H9 (cell line): ENCODE measurements around the gene LRP1. TPM values are rescaled to one million over a fixed set of nuclear protein-coding genes. Genes with fewer than 3 reads are reported as not detected.

Experiments used
- DNase-seq: peaks from one replicate; pipeline ENCODE4 v3.0.0-alpha.2; 2017
- H2AFZ ChIP-seq: one replicate; pipeline ENCODE4 v1.6.1; 2013; ENCODE audit warnings: mild to moderate bottlenecking, low read length, control low read depth, moderate library complexity
- H2AK5ac ChIP-seq: 2 replicates; pipeline ENCODE4 v1.6.1; 2013; ENCODE audit warnings: low read length, control low read depth, mixed read lengths; ENCODE audit not compliant: insufficient read length
- H2BK120ac ChIP-seq: one replicate; pipeline ENCODE4 v1.6.1; 2013; ENCODE audit warnings: low read depth, mild to moderate bottlenecking, low read length, control low read depth, inconsistent platforms; ENCODE audit not compliant: poor library complexity, severe bottlenecking
- H2BK12ac ChIP-seq: 2 replicates; pipeline ENCODE4 v1.6.1; 2013; ENCODE audit warnings: low read length, control low read depth, mixed read lengths, low read depth; ENCODE audit not compliant: insufficient read length
- H2BK15ac ChIP-seq: 2 replicates; pipeline ENCODE4 v1.6.1; 2013; ENCODE audit warnings: low read depth, low read length, control low read depth
- H2BK20ac ChIP-seq: one replicate; pipeline ENCODE4 v1.6.1; 2013; ENCODE audit warnings: low read depth, mild to moderate bottlenecking, low read length, control low read depth, inconsistent platforms; ENCODE audit not compliant: poor library complexity, severe bottlenecking
- H2BK5ac ChIP-seq: 2 replicates; pipeline ENCODE4 v1.6.1; 2013; ENCODE audit warnings: low read length, control low read depth, mixed read lengths; ENCODE audit not compliant: insufficient read length
- H3K14ac ChIP-seq: 2 replicates; pipeline ENCODE4 v1.6.1; 2013; ENCODE audit warnings: low read length, control low read depth; ENCODE audit not compliant: insufficient read depth
- H3K18ac ChIP-seq: 2 replicates; pipeline ENCODE4 v1.6.1; 2013; ENCODE audit warnings: low read depth, mild to moderate bottlenecking, mixed read lengths, low read length, control low read depth; ENCODE audit not compliant: insufficient read length
- H3K23ac ChIP-seq: 2 replicates; pipeline ENCODE4 v1.6.1; 2013; ENCODE audit warnings: low read length, control low read depth, mixed read lengths, low read depth; ENCODE audit not compliant: insufficient read length
- H3K23me2 ChIP-seq: 2 replicates; pipeline ENCODE4 v1.6.1; 2013; ENCODE audit warnings: low read depth, mild to moderate bottlenecking, mixed read lengths, low read length, control low read depth; ENCODE audit not compliant: insufficient read length, poor library complexity, severe bottlenecking
- H3K27ac ChIP-seq: 2 replicates; pipeline ENCODE4 v1.5.1; 2013; ENCODE audit warnings: low read length, control low read depth, mixed read lengths, low read depth; ENCODE audit not compliant: insufficient read length
- H3K27me3 ChIP-seq: 2 replicates; pipeline ENCODE4 v1.6.1; 2013; ENCODE audit warnings: low read length, control low read depth, inconsistent platforms; ENCODE audit not compliant: insufficient read depth
- H3K4ac ChIP-seq: 2 replicates; pipeline ENCODE4 v1.6.1; 2013; ENCODE audit warnings: low read depth, mild to moderate bottlenecking, control low read depth, inconsistent platforms, low read length, moderate library complexity
- H3K4me1 ChIP-seq: 2 replicates; pipeline ENCODE4 v1.6.1; 2013; ENCODE audit warnings: low read length, control low read depth, inconsistent platforms; ENCODE audit not compliant: insufficient read depth
- H3K4me2 ChIP-seq: 2 replicates; pipeline ENCODE4 v1.6.1; 2013; ENCODE audit warnings: low read length, control low read depth, mixed read lengths; ENCODE audit not compliant: insufficient read length, insufficient read depth
- H3K56ac ChIP-seq: 2 replicates; pipeline ENCODE4 v1.6.1; 2013; ENCODE audit warnings: low read depth, mild to moderate bottlenecking, mixed read lengths, low read length, control low read depth; ENCODE audit not compliant: insufficient read length
- H3K79me1 ChIP-seq: 2 replicates; pipeline ENCODE4 v1.6.1; 2013; ENCODE audit warnings: low read depth, mild to moderate bottlenecking, moderate library complexity, low read length, control low read depth, inconsistent platforms; ENCODE audit not compliant: insufficient read depth, poor library complexity, severe bottlenecking
- H3K79me2 ChIP-seq: 2 replicates; pipeline ENCODE4 v1.6.1; 2013; ENCODE audit warnings: low read length, control low read depth, inconsistent platforms; ENCODE audit not compliant: insufficient read depth
- H3K9ac ChIP-seq: 2 replicates; pipeline ENCODE4 v1.6.1; 2013; ENCODE audit warnings: low read length, control low read depth, mixed read lengths; ENCODE audit not compliant: insufficient read length; ENCODE audit errors: extremely low read depth
- H3K9me3 ChIP-seq: one replicate; pipeline ENCODE4 v1.6.1; 2013; ENCODE audit warnings: low read depth, low read length, inconsistent platforms; ENCODE audit not compliant: control insufficient read depth
- H3T11ph ChIP-seq: one replicate; pipeline ENCODE4 v1.6.1; 2013; ENCODE audit warnings: mild to moderate bottlenecking, low read length, control low read depth, inconsistent platforms
- H4K20me1 ChIP-seq: one replicate; pipeline ENCODE4 v1.6.1; 2013; ENCODE audit not compliant: control insufficient read depth, insufficient read length, insufficient read depth
- H4K5ac ChIP-seq: 2 replicates; pipeline ENCODE4 v1.6.1; 2013; ENCODE audit warnings: low read depth, mild to moderate bottlenecking, mixed read lengths, low read length, control low read depth; ENCODE audit not compliant: insufficient read length
- H4K8ac ChIP-seq: replicated peaks from 2 replicates; pipeline ENCODE4 v1.6.1; 2013; ENCODE audit warnings: low read length, control low read depth, mixed read lengths, low read depth; ENCODE audit not compliant: insufficient read length
- H4K91ac ChIP-seq: 2 replicates; pipeline ENCODE4 v1.6.1; 2013; ENCODE audit warnings: low read depth, mild to moderate bottlenecking, moderate library complexity, mixed read lengths, low read length, control low read depth; ENCODE audit not compliant: insufficient read length
- H3K27ac Mint-ChIP-seq, 3 experiments: 2 replicates in 2 of 3; 3 replicates in 1 of 3; pipeline ENCODE4 v1.8.0; 2020 to 2021; ENCODE audit warnings: mixed read lengths in 3 of 3, mild to moderate bottlenecking in 1 of 3, moderate library complexity in 1 of 3
- H3K27me3 Mint-ChIP-seq: 2 replicates; pipeline ENCODE4 v1.8.0; 2021; ENCODE audit warnings: low read depth, mild to moderate bottlenecking, moderate library complexity, mixed read lengths
- H3K36me3 Mint-ChIP-seq, 3 experiments: 2 replicates in 2 of 3; 3 replicates in 1 of 3; pipeline ENCODE4 v1.8.0; 2020 to 2021; ENCODE audit warnings: low read depth in 3 of 3, mixed read lengths in 3 of 3; ENCODE audit not compliant: insufficient read depth in 1 of 3
- H3K4me1 Mint-ChIP-seq, 2 experiments: 2 replicates each; pipeline ENCODE4 v1.8.0; 2020; ENCODE audit warnings: mixed read lengths in 2 of 2
- H3K4me3 Mint-ChIP-seq, 2 experiments: 2 replicates in 1 of 2; 3 replicates in 1 of 2; pipeline ENCODE4 v1.8.0; 2020 to 2021; ENCODE audit warnings: mild to moderate bottlenecking in 2 of 2, mixed read lengths in 2 of 2, moderate library complexity in 1 of 2
- H3K9me3 Mint-ChIP-seq, 2 experiments: 2 replicates in 1 of 2; 3 replicates in 1 of 2; pipeline ENCODE4 v1.8.0; 2020; ENCODE audit warnings: mild to moderate bottlenecking in 2 of 2, mixed read lengths in 2 of 2, moderate library complexity in 1 of 2
- WGBS: extraction: QIAGEN DNeasy Blood & Tissue Kit; methylation state at CpG from one replicate; pipeline ENCODE4 v1.1.7; 2013; ENCODE audit warnings: missing lambda C conversion rate, low lambda C conversion rate, mixed read lengths; ENCODE audit not compliant: insufficient read length; ENCODE audit errors: extremely low coverage; 5-methylcytosine and 5-hydroxymethylcytosine counted together
- total RNA-seq: library from RNA; stranded (reverse); gene quantifications from 2 replicates; pipeline ENCODE4 v1.2.1, GENCODE V29; 2021
- TF ChIP-seq, protein P1 (sequence below): fragments of 200-600 bp; sonication (generic); conservative IDR thresholded peaks from 3 replicates; pipeline ENCODE4 v1.8.0; 2021; ENCODE audit warnings: antibody characterized with exemption, mild to moderate bottlenecking

The LRP1 gene
- total RNA-seq, 1 experiment from 2014 or later = 115 TPM

DNA sequence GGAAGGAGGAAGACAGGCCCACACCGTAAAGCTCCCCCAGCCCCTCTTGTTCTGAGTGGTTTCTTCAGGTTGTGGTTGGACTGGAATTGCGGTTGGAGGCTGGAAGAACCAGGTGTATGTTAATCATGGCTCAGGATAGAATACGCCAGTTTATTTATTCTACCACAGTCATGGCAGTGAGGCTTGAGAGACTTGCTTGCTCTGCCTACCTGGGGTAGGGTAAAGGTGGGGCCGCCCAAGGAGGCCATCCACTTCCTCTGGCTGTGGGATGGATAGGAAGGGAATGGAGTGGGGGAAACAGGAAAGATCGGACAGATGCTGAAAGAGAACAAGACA is 109.3 kb downstream of the LRP1 start:
- Histone ChIP-seq H3K27me3 (peaks cover 56% of the 10 kb centered on the region), H3K9me3 (no peaks in the 10 kb centered on the region), H3K4ac (no peak overlapping the region), H3K79me1 (no peaks in the 10 kb centered on the region), H3K27ac (no peak overlapping the region), H4K5ac (no peak overlapping the region), H2AK5ac (no peak overlapping the region), H3K79me2 (no peaks in the 10 kb centered on the region), H2BK15ac (no peak overlapping the region), H4K91ac (no peak overlapping the region), H3K4me1 (no peaks in the 10 kb centered on the region), H3K18ac (no peak overlapping the region), H3K23me2 (peaks cover 26% of the 10 kb centered on the region), H3K56ac (no peak overlapping the region), H3K14ac (no peak overlapping the region), H3K23ac (no peak overlapping the region), H3T11ph (no peak overlapping the region), H2BK120ac (no peak overlapping the region), H2BK5ac (no peak overlapping the region), H2BK20ac (no peak overlapping the region), H4K20me1 (peaks cover 4% of the 10 kb centered on the region), H4K8ac (no peak overlapping the region), H2AFZ (no peak overlapping the region), H3K4me2 (peak overlapping the region; percentile 82), H3K9ac (no peak overlapping the region), H2BK12ac (no peak overlapping the region)
- no peak for DNase-seq
- peaks cover 21 to 24% (median 22%) of the 10 kb centered on the region in 3 experiments for H3K36me3 Mint-ChIP-seq
- peaks cover 54 to 69% of the 10 kb centered on the region in 2 experiments for H3K4me1 Mint-ChIP-seq
- H3K27ac Mint-ChIP-seq = no peak overlapping the region
- WGBS = no CpG with 5 or more reads among the region's 5 CpGs
- H3K9me3 Mint-ChIP-seq = no peaks in the 10 kb centered on the region
- H3K4me3 Mint-ChIP-seq = peak overlapping the region; percentile 72 to 87
- TF ChIP-seq, protein P1, sequence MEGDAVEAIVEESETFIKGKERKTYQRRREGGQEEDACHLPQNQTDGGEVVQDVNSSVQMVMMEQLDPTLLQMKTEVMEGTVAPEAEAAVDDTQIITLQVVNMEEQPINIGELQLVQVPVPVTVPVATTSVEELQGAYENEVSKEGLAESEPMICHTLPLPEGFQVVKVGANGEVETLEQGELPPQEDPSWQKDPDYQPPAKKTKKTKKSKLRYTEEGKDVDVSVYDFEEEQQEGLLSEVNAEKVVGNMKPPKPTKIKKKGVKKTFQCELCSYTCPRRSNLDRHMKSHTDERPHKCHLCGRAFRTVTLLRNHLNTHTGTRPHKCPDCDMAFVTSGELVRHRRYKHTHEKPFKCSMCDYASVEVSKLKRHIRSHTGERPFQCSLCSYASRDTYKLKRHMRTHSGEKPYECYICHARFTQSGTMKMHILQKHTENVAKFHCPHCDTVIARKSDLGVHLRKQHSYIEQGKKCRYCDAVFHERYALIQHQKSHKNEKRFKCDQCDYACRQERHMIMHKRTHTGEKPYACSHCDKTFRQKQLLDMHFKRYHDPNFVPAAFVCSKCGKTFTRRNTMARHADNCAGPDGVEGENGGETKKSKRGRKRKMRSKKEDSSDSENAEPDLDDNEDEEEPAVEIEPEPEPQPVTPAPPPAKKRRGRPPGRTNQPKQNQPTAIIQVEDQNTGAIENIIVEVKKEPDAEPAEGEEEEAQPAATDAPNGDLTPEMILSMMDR = no peak
- H3K27me3 Mint-ChIP-seq = peaks cover 81% of the 10 kb centered on the region
